Cardiac septum (tissue), 1 donor: ENCODE data around the gene CCDC47. TPM values are rescaled to one million over a fixed set of nuclear protein-coding genes. Genes with fewer than 3 reads are reported as not detected.

Source experiments
- DNase-seq: peaks from one replicate; pipeline ENCODE4 v3.0.0-alpha.2; 2020; ENCODE audit warnings: low spot score
- intact Hi-C: fragments of 100-400 bp; cut with DNase I; formaldehyde crosslinking; loops from one replicate; pipeline ENCODE4 v1.14.0; 2022
- total RNA-seq: library from RNA; stranded (reverse); fragmentation: NEBNext Ultra II Directional; extraction: Animal tissue kit (Norgen Biotek cat#: 25700); gene quantifications from one replicate; pipeline ENCODE4 v1.2.1, GENCODE V29; 2021
- donor health status: DM: no; HTN: no; CAD: no.

The CCDC47 gene
- total RNA-seq, 1 donor from 2014 or later: 78.7 TPM

DNA sequence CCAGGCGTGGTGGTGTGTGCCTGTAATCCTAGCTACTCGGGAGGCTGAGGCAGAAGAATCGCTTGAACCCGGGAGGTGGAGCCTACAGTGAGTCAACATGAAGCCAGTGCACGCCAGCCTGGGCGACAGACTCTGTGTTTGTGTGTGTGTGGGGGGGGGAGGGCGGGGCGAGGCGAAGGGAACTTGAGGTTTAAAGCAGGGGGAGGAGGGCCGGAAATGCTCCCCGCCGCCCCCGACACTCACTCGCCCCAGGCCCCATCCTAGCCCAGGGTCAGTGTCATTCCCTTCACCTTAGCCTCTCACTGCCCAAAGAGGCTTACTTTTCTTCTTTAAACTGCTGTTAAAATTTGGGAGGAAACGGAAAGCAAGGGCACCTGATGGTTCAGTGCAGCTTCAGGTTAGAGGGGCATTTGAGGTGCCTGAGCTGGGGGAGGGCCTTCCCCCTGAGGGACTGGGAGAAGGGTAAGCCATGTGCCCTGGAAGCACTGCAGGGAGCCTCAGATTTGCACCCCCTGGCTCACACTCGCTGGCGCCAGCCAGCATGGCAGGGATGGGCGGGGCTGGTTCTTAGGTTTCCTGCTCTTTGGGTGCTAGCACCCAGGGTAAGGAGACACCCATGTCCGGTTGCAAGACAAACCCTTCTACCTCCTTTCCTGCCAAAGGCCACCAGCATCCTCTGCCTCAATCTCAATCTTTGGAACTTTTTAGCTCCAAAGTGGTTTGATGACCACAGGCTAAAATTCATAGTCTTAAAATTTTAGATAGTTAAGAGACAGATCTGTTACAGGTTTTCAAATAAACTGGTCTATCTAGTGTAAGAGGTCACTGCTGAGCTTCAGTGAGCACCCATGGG lies 71.3 kb downstream of the CCDC47 start:
- peak; percentile 85 for DNase-seq
- intact Hi-C loops: loop anchor here (2.0 kb wide), 1 partner anchor 39 kb away; the partner anchor contains the start of gene STRADA

DNA sequence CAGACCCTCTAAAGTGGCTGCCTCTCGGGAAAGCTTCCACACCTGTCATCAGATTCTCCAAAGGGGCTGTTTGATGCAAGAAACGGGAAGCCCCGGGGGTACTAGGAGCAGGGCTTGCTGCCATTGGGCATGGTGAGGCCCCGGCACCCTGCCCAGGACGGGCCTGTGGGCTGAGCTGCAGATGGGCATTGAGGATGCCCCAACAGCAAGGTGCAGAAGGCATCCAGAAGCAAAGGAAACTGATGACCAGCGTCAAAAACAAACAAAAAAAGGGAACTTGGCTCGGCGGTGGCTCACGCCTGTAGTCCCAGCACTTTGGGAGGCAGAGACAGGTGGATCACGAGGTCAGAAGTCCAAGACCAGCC lies 72.0 kb downstream of the CCDC47 start:
- intact Hi-C loops: loop anchor here (2.0 kb wide), 1 partner anchor 39 kb away; the partner anchor contains the start of gene STRADA
- DNase-seq: no peak

DNA sequence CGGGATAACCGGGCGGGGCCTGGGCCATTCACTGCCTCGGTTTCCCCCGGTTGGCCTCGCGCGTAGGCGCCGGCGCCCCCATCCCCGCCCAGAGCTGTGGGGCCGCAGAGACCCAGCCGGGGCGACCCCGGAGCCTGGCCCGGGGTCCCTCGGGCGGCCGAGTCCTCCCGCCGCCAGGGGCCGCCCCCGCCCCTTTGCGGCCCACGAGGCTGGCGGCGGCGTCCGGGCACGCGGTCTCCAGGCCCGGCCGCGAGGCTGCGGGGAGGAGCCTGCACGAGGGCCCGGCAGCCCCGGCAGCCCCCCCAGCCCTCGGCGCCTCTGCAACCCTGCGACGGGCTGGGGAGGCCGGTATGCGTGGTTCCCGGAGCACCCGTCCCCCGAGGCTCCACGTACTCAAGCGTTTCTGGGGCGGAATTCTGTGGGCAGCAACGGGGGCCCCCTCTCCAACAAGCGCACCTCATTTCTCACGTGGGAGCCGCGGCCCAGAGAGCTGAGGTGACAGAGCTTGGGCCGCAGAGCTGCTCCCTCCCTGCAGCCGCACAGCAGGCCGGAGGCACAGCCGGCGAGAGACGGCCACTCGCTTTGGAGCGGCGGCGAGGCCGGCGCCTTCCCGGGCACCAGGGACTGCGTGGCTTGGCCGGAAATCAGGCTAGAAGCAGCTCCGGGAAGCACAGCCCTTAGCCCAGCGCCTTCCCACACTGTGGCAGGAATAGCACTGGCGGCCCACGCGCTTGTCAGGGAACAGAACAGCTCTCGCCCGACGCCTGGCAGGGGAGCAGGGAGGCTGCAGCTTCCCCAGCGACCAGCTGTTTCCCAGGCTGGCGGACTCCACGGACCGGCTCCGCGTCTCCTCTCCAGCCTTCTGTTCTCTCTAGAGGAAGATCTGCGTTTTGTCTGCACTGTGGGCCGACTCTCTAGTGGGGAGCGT lies 72.6 kb downstream of the CCDC47 start:
- DNase-seq: peak; percentile 90
- intact Hi-C loops: loop anchor here (2.0 kb wide), 1 partner anchor 40 kb away; the partner anchor contains the start of gene STRADA

DNA sequence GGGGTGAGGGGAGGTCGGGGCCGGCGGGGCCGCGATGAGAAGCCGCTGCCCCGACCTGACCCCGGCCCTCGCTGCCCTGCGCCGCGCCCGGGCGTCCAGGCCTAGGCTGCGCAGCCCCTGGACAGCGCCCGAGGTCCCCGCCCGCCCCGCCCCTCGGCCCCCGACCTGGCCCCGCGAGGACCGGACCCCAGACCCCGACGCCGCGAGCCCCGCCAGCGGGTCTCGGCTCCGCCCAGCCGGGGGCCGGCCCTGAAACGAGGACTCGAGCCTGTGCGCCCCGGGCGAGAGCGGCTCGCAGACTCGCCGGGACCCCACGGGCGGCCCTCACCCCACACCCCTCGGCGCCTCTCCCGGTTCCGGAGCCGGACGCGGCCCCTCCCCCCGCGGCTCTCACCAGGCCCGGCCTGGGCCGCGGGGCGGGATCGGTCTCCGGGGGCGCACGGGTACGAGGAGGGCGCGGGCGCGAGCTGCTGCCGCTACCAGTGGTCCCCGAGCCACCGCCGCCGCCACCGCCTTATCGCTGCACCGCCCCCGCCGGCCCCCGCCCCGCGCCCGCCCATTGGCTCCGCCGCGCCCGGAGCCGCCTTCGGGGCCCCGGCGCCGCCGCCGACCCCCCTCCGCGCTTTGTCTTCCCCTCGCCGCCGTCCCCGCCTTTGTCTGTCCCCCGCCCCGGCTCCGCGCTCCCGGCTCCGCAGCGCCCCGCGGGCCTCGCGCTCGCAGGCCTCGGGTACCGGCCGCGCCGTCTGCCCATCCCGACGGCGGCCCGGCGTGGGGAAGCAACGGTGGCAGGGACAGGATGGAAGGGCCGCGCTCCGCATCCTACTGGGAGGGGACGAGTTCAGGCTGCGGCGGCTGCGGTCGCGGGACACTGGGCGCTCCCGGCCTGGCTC lies 73.5 kb downstream of the CCDC47 start, which contains the start of gene LIMD2:
LIMD2 (minus strand) TSS at position 488 of the 890 bp plus-strand sequence. CDS start 827 bp downstream, outside the sequence.
- intact Hi-C loops: loop anchor here (2.0 to 5.0 kb wide), 2 partner anchors 41 to 78 kb away; partner anchors contain the start of genes MAP3K3 and STRADA
- peak; percentile 87 for DNase-seq

DNA sequence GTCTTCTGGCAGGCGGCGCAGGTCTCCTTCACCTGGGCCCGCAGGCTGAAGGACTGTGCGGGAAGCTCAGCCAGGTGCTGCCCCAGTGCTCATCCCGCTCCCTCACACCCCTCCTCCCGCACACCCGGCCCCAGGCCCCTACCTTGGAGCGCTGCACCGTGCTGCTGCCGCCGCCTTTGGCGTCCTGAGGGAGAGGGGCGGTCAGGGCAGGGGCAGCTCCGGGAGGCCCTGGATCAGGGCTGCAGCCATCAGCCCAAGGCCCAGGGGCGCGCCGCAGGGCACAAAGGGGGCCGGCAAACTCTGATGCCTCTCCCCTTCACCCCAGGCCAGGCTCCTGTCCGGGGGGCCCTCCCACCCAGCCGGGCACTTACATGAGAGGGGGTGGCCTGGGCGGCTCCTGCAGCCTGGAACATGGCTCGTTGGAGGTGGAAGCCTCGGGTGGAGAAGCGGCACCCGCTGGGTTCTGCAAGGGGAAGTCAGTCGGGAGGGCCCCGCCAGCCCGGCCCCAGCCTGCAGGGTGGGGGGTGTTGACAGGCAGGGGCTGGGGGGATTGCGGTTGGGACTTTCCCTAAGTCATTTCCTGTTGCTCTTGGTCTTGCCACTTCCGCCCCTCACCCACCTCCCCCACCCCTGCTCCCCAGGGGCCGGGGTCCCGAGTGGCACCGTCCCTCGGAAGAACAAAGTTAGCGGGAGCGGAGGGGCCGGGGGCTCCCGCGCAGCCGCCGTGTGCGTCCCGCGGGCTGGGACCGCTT lies 74.3 kb downstream of the CCDC47 start:
- DNase-seq: peak; percentile 91
- intact Hi-C loops: loop anchor here (5.0 kb wide), 1 partner anchor 77 kb away; the partner anchor contains the start of gene MAP3K3

DNA sequence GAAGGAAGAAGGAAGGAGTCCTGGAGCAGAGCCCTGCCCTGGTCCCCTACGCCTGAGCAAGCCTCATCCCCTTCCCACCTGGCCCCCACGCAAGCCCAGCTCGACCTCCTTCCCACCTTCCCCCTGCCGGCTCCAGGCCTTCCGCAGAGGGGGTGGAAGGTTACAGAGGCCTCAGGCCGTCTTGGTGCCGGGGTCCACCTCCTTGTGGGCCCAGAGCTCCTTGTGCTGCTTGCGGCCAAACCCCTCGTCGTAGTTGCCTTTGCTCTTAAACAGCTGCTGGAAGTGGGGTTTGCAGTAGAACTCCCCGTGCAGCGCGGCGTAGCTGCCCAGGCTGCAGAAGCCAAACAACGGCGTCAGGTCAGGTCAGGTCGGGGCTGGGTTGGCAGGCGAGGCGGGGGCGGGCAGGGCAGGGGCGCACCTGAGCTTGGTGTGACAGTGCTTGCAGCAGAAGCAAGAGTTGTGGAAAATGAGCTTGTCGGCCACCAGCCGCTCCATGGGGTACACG lies 75.0 kb downstream of the CCDC47 start:
- no peak for DNase-seq
- intact Hi-C loops: loop anchor here (5.0 kb wide), 1 partner anchor 76 kb away; the partner anchor contains the start of gene MAP3K3

DNA sequence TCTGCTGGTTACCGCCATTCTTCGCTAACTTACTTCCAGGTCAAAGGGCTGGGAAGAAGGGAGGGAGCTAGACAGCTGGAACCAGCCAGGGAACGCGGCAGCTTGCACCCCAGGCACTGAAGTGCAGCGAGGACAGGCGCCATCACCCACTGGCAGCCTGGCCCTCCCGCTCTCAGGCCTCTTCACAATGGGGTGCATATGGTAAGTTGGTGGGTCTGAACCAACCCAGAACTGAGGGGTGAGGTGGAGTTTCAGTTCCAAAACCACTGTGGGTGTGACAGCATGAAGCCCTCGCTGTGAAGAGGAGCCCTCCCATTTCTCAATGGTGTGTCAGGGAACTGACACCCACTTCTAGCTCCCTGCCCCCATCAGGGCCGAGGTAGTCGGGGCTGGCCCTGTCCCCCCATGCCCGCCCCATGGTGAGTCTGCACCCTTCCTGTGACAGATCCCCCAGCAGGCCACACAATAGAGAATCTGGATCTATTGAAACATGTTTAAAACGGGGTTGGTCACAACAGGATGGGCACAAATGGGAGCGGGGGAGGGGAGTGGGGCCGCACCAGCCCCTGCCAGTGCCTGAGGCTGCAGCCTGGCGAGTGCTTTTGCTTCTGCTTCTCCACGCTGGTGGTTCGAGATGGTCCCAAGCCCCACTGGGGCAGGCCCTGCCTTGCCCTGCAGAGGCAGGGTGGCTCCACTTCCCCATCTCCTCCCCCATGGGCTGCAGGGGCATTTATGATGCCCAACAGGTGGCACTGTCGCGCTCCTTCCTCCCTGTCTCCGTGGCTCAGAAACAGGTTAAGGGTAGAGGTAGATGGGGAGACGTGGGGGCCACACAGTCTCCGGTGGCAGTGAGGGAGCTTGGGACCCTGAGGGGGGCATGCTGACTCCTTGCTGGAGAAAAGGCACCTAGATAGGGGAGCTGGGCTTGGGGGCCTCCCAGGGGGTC lies 75.8 kb downstream of the CCDC47 start:
- peak; percentile 86 for DNase-seq
- intact Hi-C loops: loop anchor here (5.0 kb wide), 1 partner anchor 75 kb away; the partner anchor contains the start of gene MAP3K3

DNA sequence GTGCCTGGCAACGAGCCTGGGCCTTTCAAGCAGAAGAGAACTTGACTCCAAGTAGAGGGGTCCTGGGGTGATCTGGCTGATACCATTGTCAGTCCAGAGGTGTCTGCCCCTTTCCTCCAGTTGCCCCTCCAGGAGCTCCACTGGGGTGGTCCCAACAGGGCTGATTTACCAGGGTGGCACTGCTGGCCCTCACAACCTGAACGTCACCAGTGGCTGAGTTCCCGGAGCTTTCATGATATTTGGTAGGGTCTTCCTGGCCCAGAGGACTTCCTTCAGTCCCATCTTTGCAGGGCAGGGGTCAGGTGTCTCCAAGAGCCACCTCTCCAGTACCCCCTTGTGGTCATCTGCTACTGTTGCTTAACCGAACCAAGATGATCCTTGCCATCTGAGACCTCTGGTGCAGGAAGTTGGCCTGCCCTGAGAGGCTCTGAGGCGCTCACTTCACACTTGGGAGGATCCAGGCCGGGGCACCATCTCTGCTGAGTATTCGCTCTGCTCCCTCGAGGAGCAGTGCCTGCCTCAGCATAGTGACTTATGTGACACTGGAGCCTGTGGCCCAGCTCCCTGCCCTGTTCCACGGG lies 76.9 kb downstream of the CCDC47 start:
- no peak for DNase-seq

DNA sequence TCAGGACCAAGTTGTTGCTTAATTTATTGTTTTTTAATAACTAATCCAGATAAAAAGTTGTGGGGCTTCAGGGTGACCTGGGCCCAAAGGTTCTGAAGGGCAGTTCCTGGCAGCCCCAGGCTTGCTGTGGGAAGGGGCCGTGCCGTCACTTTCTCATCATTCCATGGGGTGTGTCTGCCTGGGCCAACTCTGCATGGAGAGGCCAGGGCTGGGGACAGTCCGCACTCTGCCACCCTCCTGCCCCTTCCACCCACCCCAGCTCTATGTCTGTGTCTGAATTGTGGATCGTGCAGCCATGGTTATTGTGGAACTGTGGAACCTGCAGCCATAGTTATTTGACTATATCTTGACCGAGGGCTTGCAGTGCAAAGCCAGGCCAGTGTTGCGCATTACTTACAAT lies 77.5 kb downstream of the CCDC47 start:
- intact Hi-C loops: loop anchor here (5.0 kb wide), 1 partner anchor 74 kb away; the partner anchor contains the start of gene MAP3K3
- no peak for DNase-seq

More for the DNA sequence above, 76.9 kb downstream of the CCDC47 start:
- intact Hi-C loops: loop anchor here (5.0 kb wide), 1 partner anchor 74 kb away; the partner anchor contains the start of gene MAP3K3

Other genes with a start within 250 kb of the CCDC47 start
- 47.4 TPM for gene DCAF7, start 223.1 kb downstream of the CCDC47 start, total RNA-seq
- 39.4 TPM for gene TACO1, start 172.7 kb downstream of the CCDC47 start, total RNA-seq
- gene MAP3K3, start 151.2 kb downstream of the CCDC47 start, total RNA-seq: 101 TPM
- 7.5 TPM for gene LIMD2, start 73.5 kb downstream of the CCDC47 start, total RNA-seq
- gene STRADA, start 31.8 kb downstream of the CCDC47 start, total RNA-seq: 20.4 TPM
- gene DDX42, start 573 bp upstream of the CCDC47 start, total RNA-seq: 66.1 TPM
- 109 TPM for gene PSMC5, start 53.8 kb upstream of the CCDC47 start, total RNA-seq
- gene FTSJ3, start 54.1 kb upstream of the CCDC47 start, total RNA-seq: 29.9 TPM
- gene SMARCD2, start 69.1 kb upstream of the CCDC47 start, total RNA-seq: 18.8 TPM
- gene CSH2, start 100.1 kb upstream of the CCDC47 start, total RNA-seq: not detected
- gene GH2, start 108.3 kb upstream of the CCDC47 start, total RNA-seq: not detected
- not detected for gene CSH1, start 123.0 kb upstream of the CCDC47 start, total RNA-seq
- not detected for gene CSHL1, start 137.7 kb upstream of the CCDC47 start, total RNA-seq
- not detected for gene GH1, start 145.2 kb upstream of the CCDC47 start, total RNA-seq
- gene CD79B, start 158.7 kb upstream of the CCDC47 start, total RNA-seq: 2.7 TPM
- gene SCN4A, start 199.3 kb upstream of the CCDC47 start, total RNA-seq: 0.22 TPM
- 0.51 TPM for gene PRR29, start 224.8 kb upstream of the CCDC47 start, total RNA-seq
- gene ICAM2, start 247.0 kb upstream of the CCDC47 start, total RNA-seq: 22.0 TPM